ENCODE results near the gene ZBTB17.

DNA sequence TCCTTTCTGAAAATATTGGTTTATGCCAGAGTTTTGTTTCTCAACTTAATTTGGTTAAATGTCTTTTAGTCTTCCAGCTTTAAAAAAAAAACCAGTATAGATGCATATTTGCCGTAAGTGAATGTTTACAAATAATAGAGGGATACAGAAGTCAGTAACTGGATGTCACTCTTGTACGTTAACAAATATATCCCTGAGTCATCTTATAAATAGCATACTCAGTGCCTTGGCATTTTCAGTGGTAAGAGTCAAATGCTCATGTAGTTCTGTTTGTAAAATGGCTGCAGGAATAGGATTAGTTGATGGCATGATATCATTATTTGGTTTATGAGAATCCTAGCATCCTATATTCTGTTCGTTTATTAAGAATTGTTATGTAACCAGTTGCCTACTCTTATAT is 73.0 kb downstream of the ZBTB17 start:
- TF ChIP-seq, protein P1, sequence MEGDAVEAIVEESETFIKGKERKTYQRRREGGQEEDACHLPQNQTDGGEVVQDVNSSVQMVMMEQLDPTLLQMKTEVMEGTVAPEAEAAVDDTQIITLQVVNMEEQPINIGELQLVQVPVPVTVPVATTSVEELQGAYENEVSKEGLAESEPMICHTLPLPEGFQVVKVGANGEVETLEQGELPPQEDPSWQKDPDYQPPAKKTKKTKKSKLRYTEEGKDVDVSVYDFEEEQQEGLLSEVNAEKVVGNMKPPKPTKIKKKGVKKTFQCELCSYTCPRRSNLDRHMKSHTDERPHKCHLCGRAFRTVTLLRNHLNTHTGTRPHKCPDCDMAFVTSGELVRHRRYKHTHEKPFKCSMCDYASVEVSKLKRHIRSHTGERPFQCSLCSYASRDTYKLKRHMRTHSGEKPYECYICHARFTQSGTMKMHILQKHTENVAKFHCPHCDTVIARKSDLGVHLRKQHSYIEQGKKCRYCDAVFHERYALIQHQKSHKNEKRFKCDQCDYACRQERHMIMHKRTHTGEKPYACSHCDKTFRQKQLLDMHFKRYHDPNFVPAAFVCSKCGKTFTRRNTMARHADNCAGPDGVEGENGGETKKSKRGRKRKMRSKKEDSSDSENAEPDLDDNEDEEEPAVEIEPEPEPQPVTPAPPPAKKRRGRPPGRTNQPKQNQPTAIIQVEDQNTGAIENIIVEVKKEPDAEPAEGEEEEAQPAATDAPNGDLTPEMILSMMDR (IDR thresholded peaks at IDR 0.05; ENCODE audit: low read depth, low read length), result no peak
- no peak for TF ChIP-seq EZH2phosphoT487 (IDR thresholded peaks at IDR 0.05; ENCODE audit: low read depth)
